IPS-18c (cell line): ENCODE measurements around the gene GDPD3.

ENCODE experiments used
- H3K4me3 ChIP-seq: 2 replicates; pipeline ENCODE4 v1.7.0; 2013; ENCODE audit warnings: low read depth, mild to moderate bottlenecking, low read length, moderate library complexity; ENCODE audit not compliant: insufficient read depth
- H3K9me3 ChIP-seq: one replicate; pipeline ENCODE4 v1.6.1; 2013; ENCODE audit warnings: mild to moderate bottlenecking, low read length, moderate library complexity; ENCODE audit not compliant: control insufficient read depth, insufficient read depth

The GDPD3 gene

GRCh38 chr16:30068750-30069610 is 44.4 kb downstream of the GDPD3 start:
- peaks cover 2% of the 10 kb centered on the region for H3K9me3 ChIP-seq
- H3K4me3 ChIP-seq: no peak overlapping the region

GRCh38 chr16:30068333-30068732 is 45.0 kb downstream of the GDPD3 start:
- Histone ChIP-seq H3K9me3 (peaks cover 2% of the 10 kb centered on the region), H3K4me3 (no peak overlapping the region; the same call in 1 of the 2 replicates)

- Histone ChIP-seq H3K4me3 (no peak overlapping the region; the same call in 1 of the 2 replicates), H3K9me3 (peaks cover 2% of the 10 kb centered on the region)
These were observed 45.8 kb downstream of the GDPD3 start for GRCh38 chr16:30067584-30067916.

DNA sequence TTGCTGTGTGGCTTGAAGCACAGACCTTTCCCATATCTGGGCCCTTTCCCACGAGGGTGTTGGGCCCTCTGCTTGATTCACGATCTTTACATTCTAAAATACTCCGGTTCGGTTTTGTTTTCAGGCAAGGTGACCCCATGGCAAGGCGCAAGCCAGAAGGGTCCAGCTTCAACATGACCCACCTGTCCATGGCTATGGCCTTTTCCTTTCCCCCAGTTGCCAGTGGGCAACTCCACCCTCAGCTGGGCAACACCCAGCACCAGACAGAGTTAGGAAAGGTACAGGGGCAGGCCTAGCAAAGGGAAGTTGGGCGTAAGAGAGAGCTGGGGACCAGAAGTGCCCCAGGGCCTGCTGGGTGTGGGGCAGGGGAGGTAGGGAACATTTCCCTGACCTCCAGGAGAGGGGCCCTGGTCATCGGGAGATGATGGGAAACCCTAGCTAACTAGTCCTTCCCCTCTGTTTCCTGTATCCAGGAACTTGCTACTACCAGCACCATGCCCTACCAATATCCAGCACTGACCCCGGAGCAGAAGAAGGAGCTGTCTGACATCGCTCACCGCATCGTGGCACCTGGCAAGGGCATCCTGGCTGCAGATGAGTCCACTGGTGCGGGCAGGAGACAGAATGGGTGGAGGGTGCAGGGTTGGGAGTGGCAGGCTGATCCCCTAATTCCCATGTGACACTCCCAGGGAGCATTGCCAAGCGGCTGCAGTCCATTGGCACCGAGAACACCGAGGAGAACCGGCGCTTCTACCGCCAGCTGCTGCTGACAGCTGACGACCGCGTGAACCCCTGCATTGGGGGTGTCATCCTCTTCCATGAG is 46.4 kb downstream of the GDPD3 start:
- Histone ChIP-seq H3K9me3 (peaks cover 2% of the 10 kb centered on the region), H3K4me3 (peak overlapping the region; percentile 95)

DNA sequence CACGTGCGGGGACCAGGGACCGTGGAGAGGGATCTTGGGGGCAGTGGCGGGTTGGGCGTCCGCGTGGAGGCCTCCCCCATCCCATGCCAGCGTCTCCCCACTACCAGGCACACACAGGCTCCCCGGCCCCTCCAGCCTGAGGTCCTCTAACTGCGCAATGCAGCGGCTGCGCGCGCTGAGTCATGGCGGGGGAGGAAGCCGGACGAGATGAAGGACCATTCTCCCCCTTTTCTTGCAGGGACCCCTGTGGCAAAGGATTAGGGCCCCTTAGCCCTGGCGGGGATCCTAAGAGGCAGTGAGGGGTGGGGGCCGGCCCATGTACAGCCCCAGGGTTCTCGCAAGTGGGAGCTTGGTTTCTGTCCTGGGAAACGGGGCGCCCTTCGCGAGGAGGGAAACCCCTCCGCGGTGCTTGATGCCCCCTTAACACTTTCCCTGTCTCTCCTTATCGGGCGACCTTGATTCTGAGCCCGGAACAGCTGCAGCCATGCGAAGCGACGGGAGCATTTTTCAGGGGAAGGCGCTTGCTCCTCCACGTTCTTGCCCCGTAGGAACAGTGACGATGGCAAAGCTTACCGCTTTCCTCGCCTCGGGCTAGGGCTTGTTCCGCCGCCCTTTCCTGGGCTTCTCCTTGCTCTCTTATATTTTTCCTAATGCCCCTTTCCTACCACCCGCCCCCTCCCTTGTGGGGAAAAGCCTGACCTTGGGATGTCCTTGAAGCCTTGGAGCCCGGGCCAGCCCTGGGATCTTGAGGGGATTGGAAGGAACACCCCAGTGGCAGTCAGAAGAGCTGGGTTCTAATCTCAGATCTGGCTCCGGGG is 47.2 kb downstream of the GDPD3 start:
- peak overlapping the region; percentile 95 for H3K4me3 ChIP-seq
- peaks cover 2% of the 10 kb centered on the region for H3K9me3 ChIP-seq

- H3K9me3 ChIP-seq: peaks cover 2% of the 10 kb centered on the region
- H3K4me3 ChIP-seq: peak within 1 kb of the TSS; percentile 95
These were observed 48.0 kb downstream of the GDPD3 start, which contains the start of gene ALDOA for GRCh38 chr16:30065102-30065942. Gene ALDOA (plus strand): TSS chr16:30065760. CDS start chr16:30066898, 1,138 bp downstream.

GRCh38 chr16:30064729-30065101 is 48.6 kb downstream of the GDPD3 start:
- Histone ChIP-seq H3K9me3 (peaks cover 2% of the 10 kb centered on the region), H3K4me3 (peak overlapping the region; percentile 95)

GRCh38 chr16:30063893-30064728 is 49.2 kb downstream of the GDPD3 start:
- Histone ChIP-seq H3K9me3 (peaks cover 2% of the 10 kb centered on the region), H3K4me3 (peak overlapping the region; percentile 95)

DNA sequence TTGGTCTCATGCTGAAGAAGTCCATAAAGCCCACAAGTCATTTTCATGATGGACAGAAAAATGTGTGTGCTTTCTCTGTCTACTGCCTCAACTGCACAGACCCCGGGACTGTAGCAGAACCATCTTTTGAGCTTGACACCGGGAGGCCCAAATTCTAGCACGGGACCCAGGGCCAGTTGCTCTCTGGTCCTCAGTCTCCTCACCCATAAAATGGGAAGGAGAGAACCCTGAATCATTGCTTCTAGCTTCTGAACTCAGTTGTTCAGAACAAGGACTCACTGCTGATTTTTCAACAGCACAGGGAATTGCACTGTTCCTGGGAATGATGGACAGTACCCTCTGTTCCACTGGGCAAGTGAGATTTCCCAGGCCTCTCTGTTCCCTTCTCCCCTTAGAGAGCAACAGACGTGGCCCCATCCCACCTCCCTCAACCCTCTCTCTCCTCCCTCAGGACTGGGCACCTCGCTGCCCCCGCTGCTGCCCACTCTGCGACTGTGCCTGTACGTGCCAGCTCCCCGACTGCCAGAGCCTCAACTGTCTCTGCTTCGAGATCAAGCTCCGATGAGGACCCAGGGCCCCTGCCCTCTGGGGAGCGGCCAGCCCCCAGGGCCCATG is 50.0 kb downstream of the GDPD3 start:
- H3K9me3 ChIP-seq: peaks cover 2% of the 10 kb centered on the region
- peak overlapping the region; percentile 95 for H3K4me3 ChIP-seq

GRCh38 chr16:30060836-30061554 is 52.3 kb downstream of the GDPD3 start:
- H3K9me3 ChIP-seq: no peaks in the 10 kb centered on the region
- no peak overlapping the region for H3K4me3 ChIP-seq

GRCh38 chr16:30060346-30060745 is 53.0 kb downstream of the GDPD3 start:
- H3K9me3 ChIP-seq: no peaks in the 10 kb centered on the region

GRCh38 chr16:30054959-30055553 is 58.3 kb downstream of the GDPD3 start:
- H3K9me3 ChIP-seq: no peaks in the 10 kb centered on the region
- H3K4me3 ChIP-seq: no peak overlapping the region

More at GRCh38 chr16:30060346-30060745, 53.0 kb downstream of the GDPD3 start:
- H3K4me3 ChIP-seq: no peak overlapping the region
